Aorta (tissue), 5 donors: ENCODE data around the gene THOC6. TPM values are rescaled to one million over a fixed set of nuclear protein-coding genes. Genes with fewer than 3 reads are reported as not detected.

Experiments used
- ATAC-seq: fragments of 200-7000 bp; cut with Tn5 transposase; one replicate; pipeline ENCODE4 v1.9.1; 2022; ENCODE audit warnings: moderate library complexity; ENCODE audit not compliant: low FRiP score
- DNase-seq, 2 donors: peaks; one replicate each; pipeline ENCODE4 v3.0.0-alpha.2; 2020
- H3K27ac ChIP-seq, 2 donors: one replicate each; pipeline ENCODE4 v1.5.1; 2013; ENCODE audit warnings: low read length in 2 of 2, mild to moderate bottlenecking in 2 of 2, moderate library complexity in 2 of 2, control low read depth in 1 of 2, inconsistent platforms in 1 of 2, low read depth in 1 of 2
- H3K27me3 ChIP-seq, 2 donors: one replicate each; pipeline ENCODE4 v1.6.1; 2013; ENCODE audit warnings: control low read depth in 1 of 2, low read length in 1 of 2, mild to moderate bottlenecking in 1 of 2, moderate library complexity in 1 of 2; ENCODE audit not compliant: insufficient read depth in 2 of 2, control insufficient read depth in 1 of 2
- H3K36me3 ChIP-seq, 2 donors: one replicate each; pipeline ENCODE4 v1.6.1; 2013; ENCODE audit warnings: control low read depth in 1 of 2, low read length in 1 of 2, mild to moderate bottlenecking in 1 of 2; ENCODE audit not compliant: insufficient read depth in 2 of 2, control insufficient read depth in 1 of 2
- H3K4me1 ChIP-seq, 2 donors: one replicate each; pipeline ENCODE4 v1.6.1; 2013; ENCODE audit warnings: low read length in 2 of 2, control low read depth in 1 of 2, mild to moderate bottlenecking in 1 of 2, moderate library complexity in 1 of 2; ENCODE audit not compliant: insufficient read depth in 2 of 2, control insufficient read depth in 1 of 2
- H3K4me3 ChIP-seq, 2 donors: one replicate each; pipeline ENCODE4 v1.5.1; 2013; ENCODE audit warnings: low read length in 2 of 2, control low read depth in 1 of 2, mild to moderate bottlenecking in 1 of 2
- H3K9me3 ChIP-seq: one replicate; pipeline ENCODE4 v1.6.1; 2013; ENCODE audit warnings: mild to moderate bottlenecking, low read length; ENCODE audit not compliant: control insufficient read depth
- WGBS, 2 donors: extraction: QIAGEN DNeasy Blood & Tissue Kit; methylation state at CpG; one replicate each; pipeline ENCODE4 v1.1.7; 2013; 5-methylcytosine and 5-hydroxymethylcytosine counted together
- intact Hi-C, 2 donors: fragments of 100-400 bp; cut with DNase I; formaldehyde crosslinking; loops; one replicate each; pipeline versions ENCODE4 v1.14.2 to v1.15.0; 2022
- polyA plus RNA-seq, 2 donors: library from polyadenylated mRNA; stranded (reverse); fragments of 200-250 nt; gene quantifications; one replicate each; pipeline ENCODE4 v1.2.3, GENCODE V29; 2013
- total RNA-seq, 2 donors: library from RNA; stranded (reverse); fragmentation: NEBNext Ultra II Directional; extraction: Animal tissue kit (Norgen Biotek cat#: 25700); gene quantifications; one replicate each; pipeline ENCODE4 v1.2.1, GENCODE V29; 2021
- donor health status: healthy with polysubstance abuse.
- donor health status: Bipolar disorder and iron deficiency.
- donor health status: DM: no; HTN: no; CAD: no.
- donor health status: DM: no; HTN: no; CAD: no.
- donor health status: DM: yes; HTN: yes; CAD: no.

The THOC6 gene
- total and polyA plus RNA-seq, 4 donors: 18.5 to 60.6 (median 24.3) TPM

- Histone ChIP-seq H3K9me3 (no peaks in the 10 kb centered on the region), H3K27ac (no peak overlapping the region), H3K4me1 (no peaks in the 10 kb centered on the region), H3K36me3 (peaks cover 0 to 1% of the 10 kb centered on the region in 2 donors), H3K4me3 (no peak overlapping the region), H3K27me3 (no peaks in the 10 kb centered on the region)
- 88 to 91% methylated on average over 33 of the region's 33 CpGs for whole genome bisulfite sequencing, 2 donors
- DNase-seq (no peak), ATAC-seq (no peak)
- intact Hi-C loops: no loop called here
Observed at GRCh38 chr16:3030222-3031212, 6.7 kb downstream of the THOC6 start.

- Histone ChIP-seq H3K4me1 (no peaks in the 10 kb centered on the region), H3K27ac (no peak overlapping the region), H3K4me3 (no peak overlapping the region), H3K27me3 (no peaks in the 10 kb centered on the region), H3K9me3 (no peaks in the 10 kb centered on the region), H3K36me3 (no peaks in the 10 kb centered on the region)
- DNase-seq: no peak
- intact Hi-C loops: no loop called here
- ATAC-seq: no peak
- 34 to 54% methylated on average over 7 of the region's 7 CpGs for WGBS, 2 donors
Observed at GRCh38 chr16:3032624-3033023, 8.8 kb downstream of the THOC6 start.

- Histone ChIP-seq H3K36me3 (no peaks in the 10 kb centered on the region), H3K9me3 (no peaks in the 10 kb centered on the region), H3K27me3 (peaks cover 0 to 1% of the 10 kb centered on the region in 2 donors), H3K27ac (no peak overlapping the region), H3K4me3 (no peak overlapping the region), H3K4me1 (no peaks in the 10 kb centered on the region)
- DNase-seq (no peak), ATAC-seq (no peak)
- intact Hi-C loops: no loop called here
- 47 to 54% methylated on average over 19 of the region's 19 CpGs for WGBS, 2 donors
Observed at GRCh38 chr16:3035289-3035971, 11.6 kb downstream of the THOC6 start.

GRCh38 chr16:3035972-3036725 is 12.3 kb downstream of the THOC6 start:
- no peaks in the 10 kb centered on the region for H3K9me3 ChIP-seq
- no peak overlapping the region for H3K27ac ChIP-seq
- no peak for DNase-seq
- ATAC-seq: no peak
- peaks cover 0 to 1% of the 10 kb centered on the region in 2 donors for H3K27me3 ChIP-seq
- intact Hi-C loops: no loop called here
- H3K36me3 ChIP-seq: no peaks in the 10 kb centered on the region
- 2 to 3% methylated on average over 28 to 40 of the region's 40 CpGs for WGBS, 2 donors
- H3K4me3 ChIP-seq: no peak overlapping the region
- H3K4me1 ChIP-seq: no peaks in the 10 kb centered on the region

- intact Hi-C loops: no loop called here
- no peak for DNase-seq
- Histone ChIP-seq H3K9me3 (no peaks in the 10 kb centered on the region), H3K27ac (no peak within 1 kb of the TSS), H3K4me3 (no peak within 1 kb of the TSS), H3K27me3 (peaks cover 0 to 1% of the 10 kb centered on the region in 2 donors), H3K4me1 (no peaks in the 10 kb centered on the region), H3K36me3 (no peaks in the 10 kb centered on the region)
- WGBS, 2 donors: 9 to 10% methylated on average over 30 to 44 of the region's 44 CpGs
- no peak for ATAC-seq
Observed at GRCh38 chr16:3036726-3037315, 13.0 kb downstream of the THOC6 start, which contains the start of gene BICDL2. TSS of gene BICDL2 (minus strand) at chr16:3036944. CDS start at chr16:3035496, 1,448 bp downstream.

GRCh38 chr16:3038256-3038655 is 14.4 kb downstream of the THOC6 start:
- H3K9me3 ChIP-seq: no peaks in the 10 kb centered on the region
- H3K27me3 ChIP-seq: peaks cover 0 to 1% of the 10 kb centered on the region in 2 donors
- H3K36me3 ChIP-seq: no peaks in the 10 kb centered on the region
- no peaks in the 10 kb centered on the region for H3K4me1 ChIP-seq
- intact Hi-C loops: no loop called here
- no peak for DNase-seq
- no peak overlapping the region for H3K4me3 ChIP-seq
- WGBS, 2 donors: 47 to 49% methylated on average over 11 of the region's 11 CpGs
- no peak for ATAC-seq
- H3K27ac ChIP-seq: no peak overlapping the region

- H3K4me3 ChIP-seq: no peak overlapping the region
- no peak for DNase-seq
- intact Hi-C loops: no loop called here
- ATAC-seq: no peak
- H3K4me1 ChIP-seq: no peaks in the 10 kb centered on the region
- no peak overlapping the region for H3K27ac ChIP-seq
- H3K36me3 ChIP-seq: no peaks in the 10 kb centered on the region
- peaks cover 0 to 1% of the 10 kb centered on the region in 2 donors for H3K27me3 ChIP-seq
- no peaks in the 10 kb centered on the region for H3K9me3 ChIP-seq
- 79 to 84% methylated on average over 5 of the region's 5 CpGs for WGBS, 2 donors
Observed at GRCh38 chr16:3038896-3039295, 15.1 kb downstream of the THOC6 start.

- intact Hi-C loops: no loop called here
- H3K27me3 ChIP-seq: peaks cover 0 to 1% of the 10 kb centered on the region in 2 donors
- H3K36me3 ChIP-seq: no peaks in the 10 kb centered on the region
- H3K27ac ChIP-seq: no peak overlapping the region
- ATAC-seq (no peak), DNase-seq (no peak)
- no peaks in the 10 kb centered on the region for H3K4me1 ChIP-seq
- 84 to 93% methylated on average over 3 of the region's 3 CpGs for WGBS, 2 donors
- H3K9me3 ChIP-seq: no peaks in the 10 kb centered on the region
- H3K4me3 ChIP-seq: no peak overlapping the region
Observed at GRCh38 chr16:3042376-3042775, 18.5 kb downstream of the THOC6 start.
